NOMO-1 treated with DMSO at 0.1 percent for 48 hours (cell line): ENCODE results near the gene OR2T8.
"Not testable (repeated sequence)": the region's sequence is repeated elsewhere in the genome, so short reads cannot be mapped to it uniquely, and the experiment has no call there.

Experiments
- DNase-seq: peaks from one replicate; lab custom pipeline; 2025; ENCODE audit not compliant: unreplicated experiment; lab: John Stamatoyannopoulos, UW

OR2T8 gene, protein sequence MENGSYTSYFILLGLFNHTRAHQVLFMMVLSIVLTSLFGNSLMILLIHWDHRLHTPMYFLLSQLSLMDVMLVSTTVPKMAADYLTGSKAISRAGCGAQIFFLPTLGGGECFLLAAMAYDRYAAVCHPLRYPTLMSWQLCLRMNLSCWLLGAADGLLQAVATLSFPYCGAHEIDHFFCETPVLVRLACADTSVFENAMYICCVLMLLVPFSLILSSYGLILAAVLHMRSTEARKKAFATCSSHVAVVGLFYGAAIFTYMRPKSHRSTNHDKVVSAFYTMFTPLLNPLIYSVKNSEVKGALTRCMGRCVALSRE

DNA sequence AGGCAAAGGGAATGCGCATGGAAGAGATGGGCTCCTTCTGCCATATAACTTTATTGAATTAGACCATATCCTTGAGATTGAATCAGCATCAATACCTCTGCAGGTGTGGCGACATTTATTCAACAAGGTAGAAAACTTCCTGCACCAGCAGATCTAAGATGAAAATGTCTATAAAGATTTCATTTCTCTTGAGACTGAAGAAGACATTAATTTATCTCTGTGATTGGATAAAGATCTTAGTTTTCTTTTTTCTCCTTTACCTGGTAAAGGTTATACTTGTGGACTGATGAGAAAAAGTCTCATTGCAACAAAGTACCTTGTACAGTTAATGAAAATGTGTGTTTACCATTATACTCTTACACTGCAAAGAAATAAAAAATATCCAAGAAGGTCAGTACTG, at the start of gene OR2T8:
Gene OR2T8 (plus strand): TSS at position 301 of the 400 bp plus-strand sequence. CDS start 766 bp downstream, outside the sequence.
- no peak for DNase-seq

DNA sequence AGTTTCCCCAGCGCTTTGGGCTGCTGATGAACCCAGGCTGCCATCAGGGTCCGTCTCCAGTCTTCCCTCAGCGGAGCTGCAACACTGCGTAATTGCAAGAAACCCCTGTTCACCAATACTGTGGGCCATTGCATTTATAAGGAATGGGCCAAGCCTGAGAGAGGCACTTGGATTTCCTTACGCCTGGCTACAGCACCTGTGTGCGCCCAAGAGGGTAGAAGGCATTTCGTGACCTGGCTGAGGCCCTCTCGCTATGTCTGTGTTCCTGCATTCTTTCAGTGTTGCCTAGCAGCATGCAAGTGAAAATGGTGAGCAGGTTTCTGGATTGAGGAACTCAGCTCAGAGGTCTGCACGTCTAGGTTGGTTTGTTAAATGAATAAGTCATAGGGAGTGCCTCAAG, 36.7 kb upstream of the OR2T8 start:
- no peak for DNase-seq

DNA sequence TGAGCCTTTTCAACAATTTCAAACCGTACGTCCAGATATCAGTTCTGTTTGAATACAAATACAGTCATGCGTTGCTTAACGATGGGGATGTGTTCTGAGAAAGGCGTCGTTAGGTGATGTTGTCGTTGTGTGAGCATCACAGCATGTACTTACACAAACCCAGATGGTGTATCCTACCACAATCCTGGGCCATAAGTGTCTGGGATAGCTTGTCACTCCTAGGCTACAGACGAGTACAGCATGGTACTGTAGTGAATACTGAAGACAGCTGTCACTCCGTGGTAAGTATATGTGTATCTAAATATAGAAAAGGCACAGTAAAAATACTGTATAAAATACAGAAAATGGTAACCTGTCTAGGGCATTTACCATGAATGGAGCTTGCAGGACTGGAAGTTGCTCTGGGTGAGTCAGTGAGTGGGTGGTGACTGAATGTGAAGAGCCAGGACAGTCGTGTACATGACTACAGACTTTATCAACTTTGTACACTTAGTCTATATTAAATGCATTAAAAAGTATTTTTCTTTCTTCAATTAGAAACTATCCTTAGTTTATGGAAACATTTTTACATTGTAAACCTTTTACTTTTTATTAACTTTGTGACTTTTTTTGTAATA, 35.1 kb upstream of the OR2T8 start:
- no peak for DNase-seq

DNA sequence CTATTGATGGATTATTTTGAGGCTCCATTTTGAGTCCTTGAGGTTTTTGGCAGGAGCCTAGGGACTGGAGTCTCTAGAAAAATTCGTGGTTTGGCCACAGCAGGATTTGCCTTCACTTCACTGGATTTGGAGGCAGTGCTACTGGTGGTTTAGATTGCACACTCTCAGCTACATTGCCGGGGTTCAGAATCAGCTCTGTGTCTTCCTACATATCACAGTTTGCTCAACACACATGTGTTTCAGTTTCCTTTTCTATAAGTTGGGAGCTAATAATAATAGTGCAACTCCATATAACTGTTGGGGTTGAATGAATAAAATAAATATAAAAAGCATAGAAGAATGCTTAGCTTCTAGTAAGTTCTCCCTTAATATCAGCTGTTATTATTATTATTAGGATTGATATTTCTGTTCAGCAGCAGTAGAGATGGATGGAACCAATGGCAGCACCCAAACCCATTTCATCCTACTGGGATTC, 24.9 kb upstream of the OR2T8 start, which contains the start of gene OR2W3:
Gene OR2W3 (plus strand): TSS at position 425 of the 475 bp plus-strand sequence. CDS start 0 bp downstream, at position 425.
- DNase-seq: no peak

DNA sequence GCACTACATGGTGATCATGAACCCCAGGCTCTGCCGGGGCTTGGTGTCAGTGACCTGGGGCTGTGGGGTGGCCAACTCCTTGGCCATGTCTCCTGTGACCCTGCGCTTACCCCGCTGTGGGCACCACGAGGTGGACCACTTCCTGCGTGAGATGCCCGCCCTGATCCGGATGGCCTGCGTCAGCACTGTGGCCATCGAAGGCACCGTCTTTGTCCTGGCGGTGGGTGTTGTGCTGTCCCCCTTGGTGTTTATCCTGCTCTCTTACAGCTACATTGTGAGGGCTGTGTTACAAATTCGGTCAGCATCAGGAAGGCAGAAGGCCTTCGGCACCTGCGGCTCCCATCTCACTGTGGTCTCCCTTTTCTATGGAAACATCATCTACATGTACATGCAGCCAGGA, 24.1 kb upstream of the OR2T8 start:
- DNase-seq: no peak

DNA sequence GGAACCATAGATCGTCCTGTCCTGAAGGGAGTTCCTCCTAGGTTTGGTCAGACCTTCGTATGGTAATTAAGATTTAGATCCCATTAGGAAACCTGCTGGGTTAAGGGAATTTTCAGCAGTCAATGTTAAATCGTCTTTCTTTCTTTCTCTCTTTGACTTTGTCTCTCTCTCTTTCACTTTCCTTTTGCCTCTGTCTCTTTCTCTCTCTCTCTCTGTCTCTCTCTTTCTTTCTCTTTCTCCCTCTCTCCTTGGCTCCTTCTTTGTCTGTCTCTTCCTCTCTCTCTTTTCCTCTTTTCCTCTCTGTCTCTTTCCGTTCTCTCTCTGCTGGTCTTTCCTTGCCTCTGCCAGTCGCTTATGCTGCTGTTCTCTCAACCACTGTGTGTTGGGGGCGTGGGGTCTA, 15.9 kb upstream of the OR2T8 start:
- no peak for DNase-seq

DNA sequence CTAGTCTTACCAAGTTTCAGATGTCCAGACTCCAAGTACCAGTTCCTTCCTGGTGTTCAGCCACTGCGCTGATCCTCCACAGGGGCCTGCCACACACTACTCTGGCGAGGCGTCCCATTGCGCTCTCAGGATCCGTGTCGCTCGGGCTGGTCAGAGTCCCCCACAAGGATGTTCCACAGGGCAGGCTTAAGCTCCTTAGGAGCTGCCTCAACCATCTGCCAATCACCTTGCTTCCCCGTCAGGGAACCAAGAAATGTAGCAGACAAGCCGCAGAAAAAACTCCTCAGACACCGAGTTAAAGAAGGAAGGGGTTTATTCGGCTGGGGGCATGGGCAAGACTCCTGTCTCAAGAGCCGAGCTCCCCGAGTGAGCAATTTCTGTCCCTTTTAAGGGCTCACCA, 14.9 kb upstream of the OR2T8 start:
- no peak for DNase-seq

DNA sequence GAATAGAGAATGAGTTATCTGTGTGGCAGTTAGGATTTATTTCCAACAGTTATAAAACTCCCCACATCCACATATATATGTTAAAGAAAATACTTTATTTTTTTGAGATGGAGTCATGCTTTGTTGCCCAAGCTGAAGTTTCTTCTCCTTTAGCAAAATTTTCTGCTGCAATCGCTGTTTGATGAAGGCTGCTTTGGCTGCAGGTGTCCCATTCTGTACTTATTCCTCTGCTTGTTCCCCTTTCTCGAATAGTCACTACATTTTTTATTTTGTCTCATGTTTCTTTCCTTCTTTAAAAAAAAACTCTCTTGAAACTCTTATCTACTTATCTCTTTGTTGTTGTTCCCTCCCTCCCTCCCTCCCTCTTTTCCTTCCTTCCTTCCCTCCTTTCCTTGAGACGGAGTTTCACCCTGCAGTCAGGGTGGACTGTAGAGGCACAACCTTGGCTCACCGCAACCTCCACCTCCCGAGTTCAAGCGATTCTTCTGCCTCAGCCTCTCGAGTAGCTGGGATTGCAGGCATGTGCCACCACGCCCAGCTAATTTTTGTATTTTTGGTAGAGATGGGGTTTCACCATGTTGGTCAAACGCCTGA, 14.0 kb upstream of the OR2T8 start:
- DNase-seq: no peak

DNA sequence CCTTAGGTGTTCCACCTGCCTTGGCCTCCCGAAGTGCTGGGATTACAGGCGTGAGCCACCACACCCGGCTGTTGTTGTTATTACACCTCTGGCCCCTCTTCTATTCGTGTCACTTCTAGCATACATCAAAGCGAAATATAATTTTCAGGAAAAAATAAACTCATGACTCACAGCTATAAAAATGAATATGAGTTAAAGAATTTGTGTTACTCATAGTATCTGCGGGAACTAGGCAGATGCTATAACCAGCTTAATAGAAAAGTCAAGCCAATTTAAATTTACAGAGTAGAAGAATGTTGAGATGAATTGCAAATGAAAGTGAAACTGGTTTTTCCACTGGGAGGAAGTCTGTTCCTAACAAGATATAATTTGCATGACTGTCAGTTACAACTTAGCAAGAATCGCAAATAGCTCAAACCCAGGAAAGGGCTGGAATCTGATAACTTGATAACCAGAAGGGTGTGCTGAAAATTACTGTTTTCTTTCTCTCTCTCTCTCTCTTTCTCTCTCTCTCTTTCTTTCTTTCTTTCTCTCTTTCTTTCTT, 13.5 kb upstream of the OR2T8 start:
- DNase-seq: peak; percentile 25

DNA sequence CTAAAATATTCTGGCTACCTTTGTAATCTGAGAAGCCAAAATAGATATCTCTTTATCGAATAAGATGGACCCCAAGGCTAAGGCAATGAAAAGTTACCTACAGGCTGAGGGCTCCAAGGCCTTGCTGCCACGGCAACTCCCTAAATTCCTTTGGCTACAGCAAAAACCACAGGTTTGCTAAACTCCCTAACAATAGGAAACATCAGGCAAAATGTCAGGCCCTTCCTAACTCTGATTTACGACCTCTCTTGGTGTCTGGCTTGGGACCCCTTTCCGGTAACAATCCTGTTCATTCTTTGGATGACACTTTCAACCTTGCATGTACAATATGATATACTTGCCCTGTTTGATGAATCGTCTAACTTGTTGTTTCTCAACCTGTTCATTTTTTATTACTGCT, 11.3 kb upstream of the OR2T8 start:
- DNase-seq: no peak

DNA sequence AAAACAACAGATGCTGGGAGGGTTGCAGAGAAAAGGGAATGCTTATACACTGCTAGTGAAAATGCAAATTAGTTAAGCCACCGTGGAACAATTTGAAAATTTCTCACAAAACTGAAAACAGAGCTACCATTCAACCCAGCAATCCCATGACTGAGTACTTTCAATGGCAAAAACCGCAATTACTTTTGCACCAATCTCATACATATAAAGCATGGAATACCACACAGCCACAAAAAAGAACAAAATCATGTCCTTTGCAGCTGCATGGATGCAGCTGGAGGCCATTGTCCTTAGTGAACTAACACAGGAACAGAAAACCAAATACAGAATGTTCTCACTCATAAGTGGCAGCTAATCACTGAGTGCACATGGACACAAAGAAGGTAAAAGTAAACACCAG, 6.3 kb upstream of the OR2T8 start:
- DNase-seq: no peak

DNA sequence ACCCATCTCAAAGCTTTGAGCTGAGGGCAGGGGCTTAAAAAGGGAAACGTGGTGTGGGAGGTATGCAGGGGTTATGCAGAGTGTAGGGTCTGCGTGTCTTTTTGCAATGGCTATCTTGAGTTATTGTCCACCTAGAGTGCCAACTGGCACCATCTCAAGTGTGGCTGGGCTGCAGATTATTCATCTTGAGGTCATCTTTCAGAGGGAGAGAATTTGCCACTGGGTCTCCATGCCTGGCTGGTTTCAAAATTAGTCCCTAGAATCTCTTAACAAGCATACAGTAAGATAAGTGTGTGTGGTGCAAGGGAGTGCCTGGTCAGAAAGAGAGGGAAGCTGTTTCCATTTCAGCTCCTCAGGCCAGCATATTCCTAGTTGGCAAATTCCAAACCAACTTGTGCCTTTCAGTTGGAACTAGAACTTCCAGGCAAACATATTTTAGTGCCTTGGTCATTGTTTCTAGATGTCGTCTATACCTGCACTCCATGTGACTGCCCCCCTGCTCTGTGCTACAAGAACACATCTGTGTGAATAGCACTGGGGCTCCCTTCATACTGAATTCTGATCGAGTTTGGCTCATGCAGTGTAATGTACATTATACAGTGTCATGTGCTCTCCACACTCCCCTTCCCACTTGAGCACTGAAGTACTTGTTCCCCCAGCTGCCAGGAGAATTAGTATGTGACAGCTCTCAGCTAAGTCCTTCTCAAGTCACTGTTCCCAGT, 5.0 kb upstream of the OR2T8 start:
- DNase-seq: no peak

DNA sequence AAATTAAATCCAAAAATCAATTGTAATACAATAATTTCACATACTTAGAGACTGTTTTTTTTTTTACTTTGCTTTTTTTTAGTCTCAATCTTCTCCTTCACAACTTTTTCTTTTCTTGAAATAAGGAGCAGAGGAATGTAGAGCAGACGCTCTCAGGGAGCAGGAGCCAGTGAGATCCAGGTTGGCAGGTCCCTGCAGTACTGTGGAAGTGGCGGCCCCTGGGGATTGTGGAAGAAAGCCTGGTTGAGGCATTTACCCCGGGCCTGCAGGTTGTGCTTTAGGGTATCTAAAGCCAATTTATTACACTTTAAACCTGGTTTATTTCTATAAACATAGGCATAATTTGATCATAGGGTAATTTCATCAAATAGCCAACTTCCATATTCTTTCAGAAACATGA, 3.9 kb downstream of the OR2T8 start:
- no peak for DNase-seq

DNA sequence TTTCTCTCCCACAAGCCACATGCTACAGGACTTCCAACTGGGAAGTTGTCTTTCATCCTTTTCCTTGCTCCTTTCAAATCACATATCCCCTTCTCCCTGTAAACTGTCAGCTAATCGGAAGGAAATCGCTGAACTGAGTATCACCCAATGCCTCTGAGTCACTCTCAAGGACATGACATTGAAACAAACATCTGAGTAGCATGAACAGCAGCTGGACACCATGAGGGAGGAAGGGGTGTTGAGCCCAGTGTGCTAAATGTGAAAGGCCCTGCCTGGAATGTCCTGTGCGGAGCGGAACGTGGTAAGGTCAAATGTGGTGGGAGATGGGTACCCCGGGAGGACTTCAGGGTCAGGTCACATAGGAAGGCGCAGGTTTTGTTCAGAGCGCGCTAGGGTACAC, 4.8 kb downstream of the OR2T8 start, which contains the start of gene OR2AJ1:
Gene OR2AJ1 (plus strand): TSS at position 22 of the 400 bp plus-strand sequence. CDS start 8,880 bp downstream, outside the sequence.
- DNase-seq: no peak

DNA sequence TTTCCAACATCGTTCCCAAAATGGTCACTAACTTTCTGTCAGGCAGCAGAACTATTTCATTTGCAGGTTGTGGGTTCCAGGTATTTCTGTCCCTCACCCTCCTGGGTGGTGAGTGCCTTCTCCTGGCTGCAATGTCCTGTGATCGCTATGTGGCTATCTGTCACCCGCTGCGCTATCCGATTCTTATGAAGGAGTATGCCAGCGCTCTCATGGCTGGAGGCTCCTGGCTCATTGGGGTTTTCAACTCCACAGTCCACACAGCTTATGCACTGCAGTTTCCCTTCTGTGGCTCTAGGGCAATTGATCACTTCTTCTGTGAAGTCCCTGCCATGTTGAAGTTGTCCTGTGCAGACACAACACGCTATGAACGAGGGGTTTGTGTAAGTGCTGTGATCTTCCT, 13.9 kb downstream of the OR2T8 start:
- DNase-seq: no peak

DNA sequence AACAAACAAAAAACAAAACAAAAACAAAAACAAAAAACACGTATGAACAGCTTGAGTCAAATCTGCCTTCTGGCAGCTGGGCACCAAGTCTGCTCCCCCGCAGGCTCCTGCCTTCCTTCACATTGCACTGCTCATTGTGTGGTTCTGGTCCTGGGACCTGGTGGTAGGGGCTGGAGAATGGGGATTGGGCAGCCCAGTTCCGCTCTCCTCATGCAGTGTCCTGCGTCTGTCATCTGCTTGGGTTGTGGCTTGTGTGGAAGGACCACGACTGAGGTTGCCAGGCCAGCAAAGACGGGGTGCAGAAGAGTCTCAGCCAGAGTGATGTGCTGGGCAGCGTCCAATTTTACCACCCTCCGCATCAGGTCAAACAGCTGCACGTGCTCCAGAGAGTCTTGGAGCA, 15.7 kb downstream of the OR2T8 start:
- no peak for DNase-seq

DNA sequence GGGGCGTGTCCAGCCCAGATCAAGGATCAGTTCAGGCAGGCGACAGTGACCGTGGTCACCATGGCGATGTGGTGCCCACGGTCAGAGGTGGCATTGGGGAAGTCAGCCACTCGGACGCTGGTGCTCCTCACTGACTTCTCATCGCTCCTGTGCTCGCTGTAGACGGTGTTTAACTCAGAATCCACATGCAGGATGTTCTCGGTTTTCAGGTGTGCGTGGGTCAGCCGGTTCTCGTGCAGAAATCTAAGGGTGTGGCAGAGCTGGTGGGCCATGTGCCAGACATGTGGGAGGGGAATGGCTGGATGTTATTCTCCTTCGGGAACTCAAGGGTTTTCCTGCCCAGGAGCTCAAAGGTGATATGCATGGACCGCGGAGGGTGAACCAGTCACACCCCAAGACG, 16.4 kb downstream of the OR2T8 start:
- no peak for DNase-seq

DNA sequence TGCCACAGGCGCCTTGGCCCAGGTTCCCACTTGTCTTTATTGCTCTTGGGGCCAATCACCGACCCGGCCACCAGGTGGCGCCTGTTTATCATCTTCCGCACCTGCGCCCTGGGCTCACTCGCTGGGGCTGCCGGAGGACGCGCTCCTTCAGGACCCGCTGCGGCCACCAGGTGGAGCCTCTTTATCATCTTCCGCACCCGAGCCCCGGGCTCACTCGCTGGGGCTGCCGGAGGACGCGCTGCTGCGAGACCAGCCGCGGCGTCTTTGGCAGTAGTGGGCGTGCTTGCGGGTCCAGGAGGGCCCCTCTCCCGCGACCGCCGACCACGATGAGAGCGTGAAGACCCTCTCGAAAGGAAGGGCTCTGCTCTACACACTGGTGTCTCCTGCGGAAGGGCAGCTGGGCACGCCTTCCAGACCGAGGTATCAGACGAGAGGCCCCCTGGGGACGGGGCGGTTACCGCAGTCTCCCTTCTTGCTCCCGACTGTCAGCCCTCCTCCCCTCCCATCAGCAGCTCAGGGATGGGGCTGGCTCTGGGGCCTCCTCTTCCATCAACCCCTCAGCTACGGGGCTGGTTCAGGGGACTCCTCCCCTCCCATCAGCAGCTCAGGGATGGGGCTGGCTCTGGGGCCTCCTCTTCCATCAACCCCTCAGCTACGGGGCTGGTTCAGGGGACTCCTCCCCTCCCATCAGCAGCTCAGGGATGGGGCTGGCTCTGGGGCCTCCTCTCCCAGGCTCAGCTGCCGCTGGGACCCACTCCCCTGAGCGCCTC, 17.1 kb downstream of the OR2T8 start:
- DNase-seq: not testable (repeated sequence)

DNA sequence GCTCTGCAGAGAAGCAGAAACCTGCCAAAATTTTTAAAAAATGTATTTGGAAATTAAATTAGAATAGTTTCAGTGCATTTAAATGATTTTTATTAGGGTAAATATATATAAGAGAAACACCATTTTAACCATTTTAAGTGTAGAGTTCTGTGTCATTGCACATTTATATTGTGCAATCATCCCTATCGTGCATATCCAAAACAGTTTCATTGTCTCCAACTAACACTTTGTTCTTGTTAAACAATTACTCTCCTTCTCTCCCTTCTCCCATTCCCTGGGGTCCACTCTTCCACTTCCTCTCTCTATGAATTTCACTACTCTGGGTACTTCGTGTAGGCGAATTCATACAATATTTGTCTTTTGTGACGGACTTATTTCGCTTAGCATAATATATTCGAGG, 22.6 kb downstream of the OR2T8 start:
- DNase-seq: no peak

DNA sequence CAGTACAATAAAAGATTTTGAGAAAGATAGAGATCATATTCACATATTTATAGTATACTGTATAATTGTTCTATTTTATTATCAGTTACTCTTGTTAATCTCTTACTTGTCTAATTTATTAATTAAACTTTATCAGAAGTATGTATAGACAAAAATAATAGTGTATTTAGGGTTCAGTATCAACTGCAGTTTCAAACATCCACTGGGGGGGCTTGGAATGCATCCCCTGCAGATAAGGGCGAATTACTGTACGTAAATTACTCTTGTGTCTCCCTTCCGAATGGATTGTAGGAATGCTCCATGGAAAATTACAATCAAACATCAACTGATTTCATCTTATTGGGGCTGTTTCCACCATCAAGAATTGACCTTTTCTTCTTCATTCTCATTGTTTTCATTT, 28.5 kb downstream of the OR2T8 start, which contains the start of gene OR2L8:
Gene OR2L8 (plus strand): TSS at position 301 of the 400 bp plus-strand sequence. CDS start 0 bp downstream, at position 301.
- DNase-seq: no peak
